ENCODE data around the gene ARPC5L.

DNA sequence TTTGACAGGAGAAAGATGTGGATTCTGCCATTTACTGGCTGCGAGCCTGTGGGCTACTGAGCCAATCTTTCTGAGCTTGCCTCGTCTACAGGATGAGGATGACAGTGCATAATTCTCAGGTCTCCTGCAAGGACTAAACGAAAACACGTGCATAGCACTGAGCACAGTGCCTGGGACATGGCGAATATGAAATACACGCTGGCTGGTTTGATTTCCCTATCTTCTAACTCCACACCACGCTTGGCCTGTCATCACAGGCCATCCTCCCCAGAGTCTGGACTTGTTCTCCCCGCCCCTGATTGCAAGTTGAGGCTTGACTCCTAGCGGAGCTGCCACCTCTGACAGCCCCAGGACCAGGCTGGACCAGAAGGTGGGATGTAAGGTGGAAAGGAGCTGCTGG is 37.9 kb downstream of the ARPC5L start:
- TF ChIP-seq, protein P1, sequence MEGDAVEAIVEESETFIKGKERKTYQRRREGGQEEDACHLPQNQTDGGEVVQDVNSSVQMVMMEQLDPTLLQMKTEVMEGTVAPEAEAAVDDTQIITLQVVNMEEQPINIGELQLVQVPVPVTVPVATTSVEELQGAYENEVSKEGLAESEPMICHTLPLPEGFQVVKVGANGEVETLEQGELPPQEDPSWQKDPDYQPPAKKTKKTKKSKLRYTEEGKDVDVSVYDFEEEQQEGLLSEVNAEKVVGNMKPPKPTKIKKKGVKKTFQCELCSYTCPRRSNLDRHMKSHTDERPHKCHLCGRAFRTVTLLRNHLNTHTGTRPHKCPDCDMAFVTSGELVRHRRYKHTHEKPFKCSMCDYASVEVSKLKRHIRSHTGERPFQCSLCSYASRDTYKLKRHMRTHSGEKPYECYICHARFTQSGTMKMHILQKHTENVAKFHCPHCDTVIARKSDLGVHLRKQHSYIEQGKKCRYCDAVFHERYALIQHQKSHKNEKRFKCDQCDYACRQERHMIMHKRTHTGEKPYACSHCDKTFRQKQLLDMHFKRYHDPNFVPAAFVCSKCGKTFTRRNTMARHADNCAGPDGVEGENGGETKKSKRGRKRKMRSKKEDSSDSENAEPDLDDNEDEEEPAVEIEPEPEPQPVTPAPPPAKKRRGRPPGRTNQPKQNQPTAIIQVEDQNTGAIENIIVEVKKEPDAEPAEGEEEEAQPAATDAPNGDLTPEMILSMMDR (IDR thresholded peaks at IDR 0.05; ENCODE audit: insufficient read depth, low read length), result no peak
- TF ChIP-seq POLR2AphosphoS5 (IDR thresholded peaks at IDR 0.05; ENCODE audit: low read depth), result no peak
- TF ChIP-seq, protein P2, sequence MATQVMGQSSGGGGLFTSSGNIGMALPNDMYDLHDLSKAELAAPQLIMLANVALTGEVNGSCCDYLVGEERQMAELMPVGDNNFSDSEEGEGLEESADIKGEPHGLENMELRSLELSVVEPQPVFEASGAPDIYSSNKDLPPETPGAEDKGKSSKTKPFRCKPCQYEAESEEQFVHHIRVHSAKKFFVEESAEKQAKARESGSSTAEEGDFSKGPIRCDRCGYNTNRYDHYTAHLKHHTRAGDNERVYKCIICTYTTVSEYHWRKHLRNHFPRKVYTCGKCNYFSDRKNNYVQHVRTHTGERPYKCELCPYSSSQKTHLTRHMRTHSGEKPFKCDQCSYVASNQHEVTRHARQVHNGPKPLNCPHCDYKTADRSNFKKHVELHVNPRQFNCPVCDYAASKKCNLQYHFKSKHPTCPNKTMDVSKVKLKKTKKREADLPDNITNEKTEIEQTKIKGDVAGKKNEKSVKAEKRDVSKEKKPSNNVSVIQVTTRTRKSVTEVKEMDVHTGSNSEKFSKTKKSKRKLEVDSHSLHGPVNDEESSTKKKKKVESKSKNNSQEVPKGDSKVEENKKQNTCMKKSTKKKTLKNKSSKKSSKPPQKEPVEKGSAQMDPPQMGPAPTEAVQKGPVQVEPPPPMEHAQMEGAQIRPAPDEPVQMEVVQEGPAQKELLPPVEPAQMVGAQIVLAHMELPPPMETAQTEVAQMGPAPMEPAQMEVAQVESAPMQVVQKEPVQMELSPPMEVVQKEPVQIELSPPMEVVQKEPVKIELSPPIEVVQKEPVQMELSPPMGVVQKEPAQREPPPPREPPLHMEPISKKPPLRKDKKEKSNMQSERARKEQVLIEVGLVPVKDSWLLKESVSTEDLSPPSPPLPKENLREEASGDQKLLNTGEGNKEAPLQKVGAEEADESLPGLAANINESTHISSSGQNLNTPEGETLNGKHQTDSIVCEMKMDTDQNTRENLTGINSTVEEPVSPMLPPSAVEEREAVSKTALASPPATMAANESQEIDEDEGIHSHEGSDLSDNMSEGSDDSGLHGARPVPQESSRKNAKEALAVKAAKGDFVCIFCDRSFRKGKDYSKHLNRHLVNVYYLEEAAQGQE (IDR thresholded peaks at IDR 0.05; ENCODE audit: insufficient replicate concordance, low read depth), result no peak
